Astrocyte of the hippocampus (primary cell): Measurements from ENCODE around the gene ZBTB25.

ENCODE experiments used
- DNase-seq: peaks from one replicate; pipeline ENCODE4 v3.0.0; 2011; ENCODE audit warnings: low read depth, low spot score

ZBTB25 gene

DNA sequence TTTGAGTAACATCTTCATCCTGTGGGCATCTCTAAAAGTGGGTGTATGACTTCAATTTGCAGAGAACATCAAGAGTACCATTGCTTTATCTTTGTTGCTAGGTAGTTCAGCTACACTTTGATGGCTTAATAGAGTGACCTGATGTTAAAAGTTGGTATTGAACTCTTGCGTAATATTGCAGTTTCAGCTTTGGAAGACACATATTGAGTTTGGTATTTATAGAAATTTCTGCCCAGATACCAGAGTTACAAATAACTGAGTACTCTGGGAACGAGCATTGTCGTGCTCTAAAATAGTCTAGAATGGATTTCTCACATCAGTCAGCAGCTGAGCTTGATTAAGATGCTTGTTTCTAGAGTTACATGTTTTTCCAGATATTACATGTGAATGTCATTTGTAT lies 63.1 kb downstream of the ZBTB25 start:
- DNase-seq: no peak

- no peak for DNase-seq
Measured at GRCh38 chr14:64439141-64439540, 64.5 kb downstream of the ZBTB25 start.

DNA sequence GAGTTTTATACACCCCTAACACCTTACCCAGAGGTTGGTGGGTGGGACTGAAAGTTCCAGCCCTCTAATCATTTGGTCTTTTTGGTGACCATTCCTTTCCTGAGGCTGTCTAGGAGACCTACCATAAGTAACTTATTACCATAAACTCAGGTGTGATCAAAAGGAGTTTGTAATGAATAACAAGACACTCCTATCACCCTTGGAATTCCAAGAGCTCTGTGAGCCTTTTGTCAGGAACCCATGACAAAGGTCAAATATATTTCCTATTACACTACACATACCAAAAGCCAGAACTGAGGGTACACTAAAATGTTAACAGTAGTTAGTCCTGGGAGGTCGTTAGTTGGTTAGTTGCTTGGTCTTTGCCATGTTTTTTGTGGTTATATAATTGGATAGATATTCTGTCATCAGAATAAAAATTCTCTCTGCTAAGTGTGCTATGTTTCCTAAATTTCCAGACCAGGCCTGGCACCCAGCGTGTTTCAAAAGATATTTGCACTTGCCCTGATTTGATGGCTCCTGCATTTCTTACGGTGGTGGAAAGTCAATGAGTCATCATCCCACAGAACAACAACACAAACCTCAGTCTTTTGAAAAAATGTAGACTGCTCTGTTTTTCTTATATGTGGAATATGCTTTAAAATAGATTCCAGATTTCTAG lies 65.3 kb downstream of the ZBTB25 start:
- peak; percentile 96 for DNase-seq

- DNase-seq: no peak
Measured at GRCh38 chr14:64434528-64434927, 69.1 kb downstream of the ZBTB25 start.

DNA sequence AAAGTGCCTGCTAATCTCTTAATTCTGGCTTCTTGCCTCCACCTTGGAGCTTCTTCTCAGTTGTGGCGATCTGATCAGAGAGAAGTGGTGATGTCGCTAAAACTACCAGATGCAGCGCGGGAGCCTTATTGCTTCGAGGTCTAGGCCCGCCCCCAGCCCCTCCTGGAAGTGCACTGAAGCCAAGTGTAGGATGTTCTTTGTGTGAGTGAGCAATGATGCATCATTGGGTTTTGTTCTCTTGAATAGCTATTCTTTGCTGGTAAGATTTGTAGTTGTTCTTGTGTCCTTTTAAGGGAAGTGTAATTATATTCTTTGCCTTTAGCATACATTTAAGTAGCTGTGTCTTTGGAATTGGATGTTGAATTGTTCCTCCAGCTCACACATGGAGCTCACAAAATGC lies 79.7 kb downstream of the ZBTB25 start:
- DNase-seq: peak; percentile 86

- DNase-seq: peak; percentile 17
Measured at GRCh38 chr14:64422756-64423155, 80.9 kb downstream of the ZBTB25 start.

GRCh38 chr14:64422005-64422404 lies 81.6 kb downstream of the ZBTB25 start:
- DNase-seq: no peak

DNA sequence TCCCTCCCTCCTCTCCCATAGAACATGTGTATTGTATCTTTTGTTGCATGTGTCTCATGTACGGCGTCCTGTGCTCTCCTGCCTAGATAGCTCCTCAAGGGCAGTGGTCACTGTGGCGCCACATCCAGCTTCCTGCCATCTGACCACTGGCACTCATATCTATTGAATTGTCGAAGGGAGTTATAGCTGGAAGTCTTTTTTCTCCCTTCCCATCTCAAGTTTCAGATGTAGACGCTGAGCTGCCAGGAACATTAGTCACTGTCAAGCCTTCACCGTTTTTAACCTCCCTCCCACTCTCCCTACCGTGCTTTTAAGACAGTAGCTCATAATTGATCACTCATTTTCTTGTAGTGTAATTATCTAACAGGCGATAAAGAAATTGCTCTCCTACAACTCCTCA lies 82.5 kb downstream of the ZBTB25 start:
- DNase-seq: peak; percentile 83

GRCh38 chr14:64419003-64419402 lies 84.6 kb downstream of the ZBTB25 start:
- DNase-seq: no peak

GRCh38 chr14:64417771-64418125 lies 85.9 kb downstream of the ZBTB25 start:
- no peak for DNase-seq

- peak; percentile 41 for DNase-seq
Measured at GRCh38 chr14:64417055-64417770, 86.4 kb downstream of the ZBTB25 start.

GRCh38 chr14:64416348-64416932 lies 87.2 kb downstream of the ZBTB25 start:
- no peak for DNase-seq

DNA sequence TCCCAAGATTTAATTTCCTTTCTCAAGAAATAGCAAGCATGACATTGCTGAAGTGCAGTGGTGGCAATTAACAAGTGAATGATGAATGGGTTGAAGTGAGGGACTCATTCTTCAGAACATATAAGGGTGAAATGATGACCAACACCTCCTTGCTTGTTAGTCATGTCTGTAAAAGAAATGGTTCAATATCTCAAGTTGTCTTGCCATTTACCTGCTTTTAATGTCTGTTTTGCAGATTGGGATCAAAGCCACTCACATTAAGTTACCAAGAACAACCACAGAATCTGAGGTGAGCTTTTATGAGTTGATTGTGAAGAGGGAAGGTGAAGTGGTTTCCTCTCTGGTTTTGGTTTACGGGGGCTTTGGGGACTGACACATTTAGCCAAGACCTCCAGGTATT lies 91.4 kb downstream of the ZBTB25 start:
- no peak for DNase-seq

- no peak for DNase-seq
Measured at GRCh38 chr14:64411001-64411400, 92.6 kb downstream of the ZBTB25 start.

DNA sequence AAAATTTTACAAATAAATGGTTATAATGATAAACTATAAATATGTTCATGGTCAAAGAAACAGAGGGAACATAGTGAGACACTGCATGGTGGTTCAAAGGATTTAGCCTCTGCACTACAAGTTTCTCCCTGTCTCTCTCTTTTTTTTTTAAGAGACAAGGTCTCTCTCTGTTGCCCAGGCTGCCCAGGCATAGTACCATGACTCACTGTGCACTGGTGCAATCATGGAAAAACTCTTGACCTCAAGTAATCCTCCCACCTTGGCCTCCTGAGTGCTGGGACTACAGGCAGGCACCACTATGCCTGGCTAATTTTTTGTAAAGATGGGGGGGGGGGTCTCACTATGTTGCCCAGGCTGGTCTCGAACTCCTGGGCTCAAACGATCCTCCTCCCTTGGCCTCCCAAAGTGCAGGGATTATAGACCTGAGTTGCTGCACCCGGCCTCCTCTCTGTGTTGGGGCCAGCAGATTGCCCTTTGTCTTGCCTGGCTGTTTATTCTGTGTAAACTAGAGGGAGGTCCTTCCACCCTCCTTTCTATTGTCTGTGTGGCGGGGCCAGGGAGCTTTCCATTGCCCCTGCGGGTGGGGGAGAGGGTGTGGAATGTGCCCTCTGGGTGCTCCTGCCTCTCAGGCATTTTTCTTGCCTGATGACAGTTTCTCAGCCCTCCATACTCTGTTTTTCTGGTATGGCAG lies 93.4 kb downstream of the ZBTB25 start:
- DNase-seq: peak; percentile 83

DNA sequence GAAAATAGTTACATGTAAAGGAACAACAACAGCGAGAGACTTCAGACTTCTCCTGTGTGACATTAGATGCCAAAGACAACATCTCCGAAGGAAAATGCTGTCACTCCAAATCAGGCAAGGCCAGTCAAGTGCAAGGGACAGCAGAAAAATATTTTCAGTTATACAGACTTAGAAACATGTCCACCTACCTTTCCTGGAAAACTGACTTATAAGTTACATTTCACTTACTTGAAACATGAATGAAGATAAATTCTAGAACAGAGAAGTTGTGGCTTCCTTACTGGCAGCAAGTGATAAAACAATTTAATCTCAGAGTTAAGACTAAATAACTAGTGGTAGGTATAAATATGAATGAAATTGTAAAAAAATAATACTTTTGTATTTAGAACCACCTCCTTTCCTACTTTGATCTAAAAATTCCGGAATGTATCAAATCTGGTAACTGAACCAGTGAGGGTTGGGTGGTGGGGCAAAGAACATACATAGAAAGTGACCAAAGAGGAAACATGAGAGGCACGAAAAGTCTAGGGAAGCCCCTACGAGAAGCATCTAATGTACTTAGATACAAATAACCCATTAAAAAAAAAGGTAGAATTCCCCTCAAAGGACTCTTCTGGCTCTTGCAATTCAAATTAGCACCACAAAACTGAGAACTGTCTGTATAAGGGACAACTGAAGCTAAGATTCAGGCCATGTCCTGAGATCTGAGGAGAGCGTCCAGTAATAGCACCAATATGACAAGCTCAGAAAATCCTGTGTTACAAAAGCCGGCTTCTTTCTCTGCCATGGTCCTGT lies 94.3 kb downstream of the ZBTB25 start:
- peak; percentile 52 for DNase-seq

DNA sequence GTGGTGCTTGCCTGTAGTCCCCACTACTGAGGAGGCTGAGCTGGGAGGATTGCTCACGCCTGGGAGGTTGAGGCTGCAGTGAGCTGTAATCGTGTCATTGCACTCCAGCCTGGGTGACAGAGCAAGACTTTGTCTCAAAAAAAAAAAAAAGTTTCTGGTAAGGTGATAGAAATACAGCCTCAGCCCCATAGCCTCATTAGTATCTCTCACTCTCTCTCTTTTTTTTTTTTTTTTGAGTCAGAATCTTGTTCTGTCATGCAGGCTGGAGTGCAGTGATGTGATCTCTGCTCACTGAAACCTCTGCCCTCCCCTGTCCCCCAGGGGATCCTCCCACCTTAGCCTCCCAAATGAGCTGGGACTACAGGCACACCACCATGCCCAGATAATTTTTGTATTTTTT lies 96.3 kb downstream of the ZBTB25 start:
- no peak for DNase-seq

DNA sequence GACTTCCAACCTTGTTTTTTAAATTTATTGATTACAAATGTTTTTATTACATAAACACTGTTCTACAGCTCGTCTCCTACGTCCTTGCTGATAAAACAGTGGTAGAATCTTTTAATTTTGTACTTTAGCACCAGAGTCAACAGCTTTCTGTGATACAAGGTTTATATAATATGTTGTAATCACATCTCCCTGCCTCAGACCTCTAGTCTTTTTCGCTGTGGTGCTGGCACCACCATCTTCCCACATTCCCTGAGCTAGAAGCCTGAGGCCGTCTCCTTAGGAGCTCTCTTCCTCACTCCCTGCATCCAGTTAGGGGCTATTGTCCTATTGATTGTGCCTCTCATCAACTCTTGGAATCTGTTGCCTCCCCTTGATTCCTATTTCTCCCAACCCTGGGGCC lies 98.3 kb downstream of the ZBTB25 start:
- DNase-seq: no peak

GRCh38 chr14:64401949-64402348 lies 101.7 kb downstream of the ZBTB25 start:
- DNase-seq: no peak

DNA sequence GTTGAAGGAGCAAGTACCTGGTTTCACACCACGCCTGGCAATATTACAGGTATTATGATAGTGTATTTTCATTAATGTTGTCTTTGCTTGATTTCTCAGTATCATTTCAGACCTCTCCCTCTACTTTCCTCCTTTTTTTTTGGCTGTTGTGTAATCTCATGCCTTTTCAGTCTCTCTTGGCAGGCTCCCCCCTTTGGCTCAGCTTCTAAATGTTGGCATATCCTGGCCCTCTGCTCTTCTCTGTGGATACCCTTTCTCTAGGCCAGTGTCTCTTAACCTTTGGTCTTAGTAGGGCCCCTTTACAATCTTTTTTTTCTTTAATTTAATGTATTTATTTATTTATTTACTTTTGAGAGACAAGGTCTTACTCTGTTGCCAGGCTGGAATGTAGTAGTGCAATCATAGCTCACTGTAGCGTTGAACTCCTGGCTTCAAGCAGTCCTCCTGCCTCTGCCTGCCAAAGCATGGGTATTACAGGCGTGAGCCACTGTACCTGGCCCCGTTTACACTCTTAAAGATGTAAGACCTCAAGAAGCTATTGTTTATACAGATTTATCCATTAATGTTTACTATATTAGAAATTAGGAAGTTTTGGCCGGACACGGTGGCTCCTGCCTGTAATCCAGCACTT lies 102.7 kb downstream of the ZBTB25 start:
- DNase-seq: no peak
